NCI-H1105 (cell line): ENCODE results near the gene MAMDC2.
A peak's percentile ranks its signal among the peaks of the same experiment; 100 is the strongest.
"Not testable (repeated sequence)": the region's sequence is repeated elsewhere in the genome, so short reads cannot be mapped to it uniquely, and the experiment has no call there.

ENCODE experiments used
- DNase-seq: peaks from one replicate; lab custom pipeline; 2025; lab: John Stamatoyannopoulos, UW

The MAMDC2 gene

DNA sequence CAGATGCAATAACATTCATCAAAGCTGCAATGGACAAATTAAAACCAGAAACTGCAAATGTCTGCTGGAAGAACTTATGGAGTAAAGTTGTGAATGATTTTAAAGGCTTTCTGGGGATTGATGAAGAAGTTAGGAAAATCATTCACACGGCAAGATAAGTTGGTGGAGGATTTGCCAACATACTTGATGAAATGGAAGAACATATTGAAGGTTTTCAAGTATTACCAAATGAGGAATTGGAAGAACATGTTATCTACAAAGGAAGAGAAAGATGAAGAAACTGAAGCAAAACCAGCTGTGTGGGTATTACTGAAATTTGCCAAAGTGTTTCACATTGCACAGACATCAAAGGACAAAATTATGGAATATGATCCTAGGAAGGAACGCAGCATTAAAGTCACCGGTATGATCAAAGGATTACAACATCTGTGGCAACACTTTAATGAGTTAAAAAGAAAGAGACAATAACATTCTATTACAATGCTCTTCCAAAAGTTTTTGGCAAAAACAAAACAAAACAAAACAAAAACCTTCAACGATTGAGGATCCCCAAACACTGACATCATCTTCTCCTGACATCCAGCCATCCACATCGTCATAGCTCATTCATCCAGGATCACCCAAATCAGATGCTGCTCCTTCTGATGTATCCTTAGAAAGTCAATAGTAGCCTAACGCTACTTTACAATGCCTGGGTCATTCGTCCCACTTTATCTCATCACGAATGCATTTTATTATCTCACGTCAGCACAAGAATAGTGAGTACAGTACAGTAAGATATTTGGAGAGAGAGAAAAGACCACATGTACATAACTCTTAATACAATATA is 153.8 kb downstream of the MAMDC2 start:
- DNase-seq = no peak

DNA sequence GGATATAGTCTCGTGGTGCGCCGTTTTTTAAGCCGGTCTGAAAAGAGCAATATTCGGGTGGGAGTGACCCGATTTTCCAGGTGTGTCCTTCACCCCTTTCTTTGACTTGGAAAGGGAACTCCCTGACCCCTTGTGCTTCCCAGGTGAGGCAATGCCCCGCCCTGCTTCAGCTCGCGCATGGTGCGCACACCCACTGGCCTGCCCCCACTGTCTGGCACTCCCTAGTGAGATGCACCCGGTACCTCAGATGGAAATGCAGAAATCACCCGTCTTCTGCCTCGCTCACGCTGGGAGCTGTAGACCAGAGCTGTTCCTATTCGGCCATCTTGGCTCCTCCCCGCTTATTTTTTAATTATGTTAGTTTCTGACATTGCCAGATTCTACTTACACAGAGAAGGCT is 161.1 kb downstream of the MAMDC2 start:
- not testable (repeated sequence) for DNase-seq

DNA sequence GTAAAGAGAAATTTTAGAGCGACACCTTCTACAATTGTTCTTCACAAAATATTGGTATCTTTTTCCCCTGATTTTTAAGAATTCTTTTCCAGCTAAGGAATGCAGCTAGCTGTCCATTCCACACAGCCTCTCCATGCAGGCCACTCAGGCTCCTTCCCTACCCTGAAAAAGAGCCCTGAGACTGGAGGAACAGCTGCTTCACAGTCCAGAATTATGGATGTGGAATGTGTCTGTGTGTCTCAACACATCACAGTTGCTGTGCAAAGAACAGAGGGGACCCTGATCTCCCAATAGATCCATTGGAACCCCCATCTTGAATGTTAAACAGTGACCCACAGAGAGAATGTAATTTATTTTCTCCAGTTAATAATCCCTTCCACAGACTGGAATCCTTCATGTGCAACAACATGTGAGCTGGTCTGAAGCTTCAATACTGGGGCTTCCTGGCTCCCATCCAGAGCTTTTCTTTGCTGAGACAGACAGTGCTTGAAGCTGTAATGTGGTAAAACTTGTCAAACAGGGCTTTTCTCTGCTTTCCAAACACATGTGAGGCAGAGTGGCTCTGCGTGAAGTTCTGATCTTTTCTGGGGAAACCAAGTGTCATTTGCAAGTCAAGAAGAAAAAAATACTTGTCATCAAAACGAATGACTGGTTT is 161.8 kb downstream of the MAMDC2 start:
- peak; percentile 45 for DNase-seq

DNA sequence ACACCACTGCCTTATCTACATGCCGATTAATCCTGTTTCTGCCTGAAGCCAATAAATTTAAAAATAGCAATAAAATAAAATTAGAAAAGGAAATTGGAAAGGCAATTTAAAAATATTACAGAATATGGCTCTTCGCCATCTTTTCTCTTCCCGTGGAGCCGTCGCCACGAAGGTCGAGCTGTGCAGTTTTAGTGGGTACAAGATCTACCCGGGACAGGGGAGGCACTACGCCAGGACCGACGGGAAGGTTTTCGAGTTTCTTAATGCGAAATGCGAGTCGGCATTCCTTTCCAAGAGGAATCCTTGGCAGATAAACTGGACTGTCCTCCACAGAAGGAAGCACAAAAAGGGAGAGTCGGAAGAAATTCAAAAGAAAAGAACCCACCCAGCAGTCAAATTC is 173.4 kb downstream of the MAMDC2 start:
- no peak for DNase-seq

DNA sequence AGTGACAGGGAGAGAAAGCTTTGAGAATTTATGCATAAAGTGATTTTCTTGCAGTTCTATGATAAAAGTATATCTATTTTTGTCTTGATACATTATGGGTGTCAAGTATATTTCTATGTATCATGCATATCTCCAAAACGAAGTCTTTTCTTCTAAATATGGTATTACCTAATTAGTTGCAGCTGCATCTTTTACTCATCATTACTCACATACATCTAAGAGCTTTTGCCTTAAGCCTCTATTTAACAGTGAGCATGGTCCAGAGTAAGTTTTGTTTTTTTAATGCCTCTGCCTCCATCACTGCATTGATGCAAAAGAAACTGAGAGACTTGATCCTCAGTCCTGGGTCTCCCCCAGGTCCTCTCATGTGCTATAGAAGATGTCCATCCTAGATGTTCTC is 175.1 kb downstream of the MAMDC2 start:
- DNase-seq = no peak

DNA sequence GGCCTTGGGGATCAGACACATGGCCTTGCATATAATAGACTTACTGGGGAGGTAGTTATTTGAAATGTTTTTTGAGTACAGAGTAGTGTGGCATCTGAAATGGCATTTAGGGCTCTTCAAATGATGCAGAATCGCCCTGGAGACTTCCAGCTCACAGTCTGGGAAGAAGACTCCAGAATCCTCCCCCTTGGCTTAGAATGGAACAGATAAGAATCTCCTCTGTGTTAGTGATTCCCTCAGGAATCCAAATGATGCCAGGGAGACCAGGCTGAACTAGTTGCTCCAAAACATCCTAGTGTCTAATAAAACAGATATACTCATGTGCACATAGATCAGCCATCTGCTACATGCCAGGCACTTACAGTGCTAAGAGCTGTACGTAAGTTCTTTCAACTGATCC is 176.6 kb downstream of the MAMDC2 start:
- DNase-seq = no peak

DNA sequence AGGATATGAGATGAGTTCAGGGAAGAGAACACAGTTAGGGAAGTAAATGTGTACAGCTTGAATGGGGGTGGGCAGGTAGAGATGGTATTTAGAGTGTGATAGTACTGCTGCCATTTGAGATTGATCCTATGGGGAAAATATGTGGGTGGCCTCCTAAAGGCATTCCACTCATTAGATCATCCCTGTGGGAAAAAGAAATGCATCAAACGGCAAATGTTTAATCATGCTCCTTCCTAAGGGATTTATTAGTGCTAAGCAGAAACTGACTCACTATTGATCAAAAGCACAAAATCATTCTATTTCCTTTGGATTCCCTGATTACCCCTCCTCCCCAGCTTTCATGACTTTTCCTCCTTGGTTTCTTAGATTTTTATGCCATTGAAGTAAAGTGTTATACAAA is 178.7 kb downstream of the MAMDC2 start:
- no peak for DNase-seq

DNA sequence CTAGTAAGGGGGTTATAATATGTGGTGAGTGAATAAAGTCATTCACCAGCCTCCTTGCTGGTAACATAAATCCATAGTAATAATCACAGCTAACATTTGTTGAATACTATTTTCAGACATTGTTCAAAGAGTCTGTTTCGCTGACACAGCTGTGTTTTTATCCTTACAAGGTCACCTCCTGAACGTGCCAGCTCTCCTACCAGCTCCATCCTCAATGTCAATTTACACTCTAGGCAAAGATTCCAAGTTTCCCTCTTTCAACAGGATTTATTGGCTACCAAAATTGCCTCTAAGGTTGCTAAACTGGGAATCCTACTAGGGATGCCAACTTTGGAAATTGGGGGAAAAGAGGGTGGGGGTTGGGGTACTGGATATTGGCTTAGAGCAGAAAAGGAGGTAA is 184.5 kb downstream of the MAMDC2 start:
- DNase-seq = no peak

DNA sequence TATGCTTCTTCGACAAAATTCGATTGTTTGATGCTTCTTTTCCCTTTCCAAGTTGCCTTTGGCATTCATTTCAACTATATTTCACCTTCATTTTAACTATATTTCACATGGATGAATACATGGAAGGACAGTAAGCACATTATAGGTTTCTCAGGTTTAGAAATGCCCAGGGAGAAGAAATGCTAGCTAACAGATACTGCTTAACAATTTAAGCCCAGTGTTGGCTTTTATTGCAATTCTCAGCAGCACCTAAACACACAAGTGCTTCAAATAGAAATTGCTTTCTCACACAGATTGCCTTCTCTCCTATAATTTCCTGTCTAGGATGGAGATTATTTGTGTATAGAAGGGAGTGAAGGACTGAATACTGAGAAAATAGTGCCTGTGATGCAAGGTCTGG is 185.0 kb downstream of the MAMDC2 start:
- no peak for DNase-seq

DNA sequence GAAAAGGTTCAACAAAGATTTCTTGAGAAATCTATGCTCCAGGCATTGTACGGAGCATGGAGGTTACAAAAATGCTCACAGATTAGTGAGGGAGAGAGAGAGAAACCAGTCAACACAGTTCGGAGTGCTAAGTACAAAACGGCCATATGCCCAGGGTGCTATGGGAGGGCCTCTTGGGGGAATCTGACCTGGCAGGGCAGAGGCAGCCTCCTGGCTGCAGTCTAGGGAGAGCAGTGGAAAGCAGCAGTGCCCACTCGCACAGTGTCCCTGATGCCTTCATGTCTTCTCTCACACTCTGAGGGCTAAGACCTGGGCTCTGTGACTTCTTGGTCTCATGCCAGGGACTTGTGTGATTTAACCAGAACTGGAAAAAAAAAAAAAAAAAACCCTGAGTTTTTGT is 185.4 kb downstream of the MAMDC2 start:
- DNase-seq = no peak

DNA sequence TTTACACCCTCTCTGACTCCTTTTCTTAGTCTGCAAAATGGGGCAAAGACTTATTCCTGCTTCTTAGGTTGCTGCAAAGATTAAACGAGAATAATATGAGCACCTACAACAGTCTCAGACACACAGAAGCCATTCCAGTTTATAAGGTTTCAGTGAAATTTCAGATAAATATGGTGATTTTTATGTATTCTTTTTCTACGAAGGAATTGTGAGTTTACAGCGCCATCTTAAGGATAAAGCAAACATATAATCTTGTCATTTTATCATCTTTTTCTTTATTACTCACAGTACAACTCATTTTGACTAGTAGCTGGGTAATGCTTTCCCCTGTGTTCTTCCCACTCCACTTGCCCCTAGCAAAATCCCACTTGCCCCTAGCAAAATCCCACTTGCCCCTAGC is 185.9 kb downstream of the MAMDC2 start:
- DNase-seq = no peak

DNA sequence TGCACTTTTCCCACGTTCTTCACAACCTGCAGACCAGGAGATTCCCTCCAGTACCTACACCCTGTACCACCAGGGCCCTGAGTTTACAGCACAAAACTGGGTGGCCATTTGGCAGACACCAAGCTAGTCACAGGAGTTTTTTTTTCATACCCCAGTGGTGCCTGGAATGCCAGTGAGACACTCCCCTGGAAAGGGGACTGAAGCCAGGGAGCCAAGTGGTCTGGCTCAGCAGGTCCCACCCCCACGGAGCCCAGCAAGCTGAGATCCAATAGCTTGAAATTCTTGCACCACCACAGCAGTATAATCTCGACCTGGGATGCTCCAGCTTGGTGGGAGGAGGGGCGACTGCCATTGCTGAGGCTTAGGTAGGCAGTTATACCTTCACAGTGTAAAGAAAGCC is 188.8 kb downstream of the MAMDC2 start:
- DNase-seq = no peak

DNA sequence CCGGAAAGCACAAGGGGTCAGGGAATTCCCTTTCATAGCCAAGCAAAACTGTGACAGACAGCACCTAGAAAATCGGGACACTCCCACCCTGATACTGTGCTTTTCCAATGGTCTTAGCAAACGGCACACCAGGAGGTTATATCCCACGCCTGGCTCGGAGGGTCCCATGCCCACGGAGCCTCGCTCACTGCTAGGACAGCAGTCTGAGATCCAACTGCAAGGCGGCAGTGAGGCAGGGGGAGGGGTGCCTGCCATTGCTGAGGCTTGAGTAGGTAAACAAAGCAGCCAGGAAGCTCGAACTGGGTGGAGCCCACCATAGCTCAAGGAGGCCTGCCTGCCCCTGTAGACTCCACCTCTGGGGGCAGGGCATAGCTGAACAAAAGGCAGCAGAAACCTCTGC is 190.6 kb downstream of the MAMDC2 start:
- not testable (repeated sequence) for DNase-seq

DNA sequence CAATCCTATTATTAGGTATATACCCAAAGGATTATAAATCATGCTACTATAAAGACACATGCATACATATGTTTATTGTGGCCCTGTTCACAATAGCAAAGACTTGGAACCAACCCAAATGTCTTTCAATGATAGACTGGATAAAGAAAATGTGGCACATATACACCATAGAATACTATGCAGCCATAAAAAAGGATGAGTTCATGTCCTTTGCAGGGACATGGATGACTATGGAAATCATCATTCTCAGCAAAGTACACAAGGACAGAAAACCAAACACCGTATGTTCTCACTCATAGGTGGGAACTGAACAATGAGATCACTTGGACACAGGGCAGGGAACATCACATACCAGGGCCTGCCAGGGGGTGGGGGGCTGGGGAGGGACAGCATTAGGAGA is 202.3 kb downstream of the MAMDC2 start:
- DNase-seq = not testable (repeated sequence)

DNA sequence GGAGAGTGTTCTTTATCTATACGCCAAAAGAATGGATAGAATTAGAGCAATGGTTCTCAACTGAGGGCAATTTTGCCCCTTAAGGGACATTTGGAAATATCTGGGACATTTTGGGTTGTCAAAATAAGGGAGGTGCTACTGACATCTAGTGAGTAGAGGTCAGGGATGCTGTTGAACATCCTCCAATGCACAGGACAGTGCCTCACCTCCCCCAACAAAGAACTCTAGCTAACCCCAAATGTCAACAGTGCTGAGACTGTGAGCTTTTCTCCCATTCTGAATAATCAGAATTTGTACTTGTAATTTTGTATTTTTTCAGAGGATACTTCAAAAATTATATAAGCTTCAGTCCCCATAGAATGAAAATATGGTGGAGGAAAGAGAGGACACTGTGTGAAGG is 206.6 kb downstream of the MAMDC2 start:
- DNase-seq = no peak

DNA sequence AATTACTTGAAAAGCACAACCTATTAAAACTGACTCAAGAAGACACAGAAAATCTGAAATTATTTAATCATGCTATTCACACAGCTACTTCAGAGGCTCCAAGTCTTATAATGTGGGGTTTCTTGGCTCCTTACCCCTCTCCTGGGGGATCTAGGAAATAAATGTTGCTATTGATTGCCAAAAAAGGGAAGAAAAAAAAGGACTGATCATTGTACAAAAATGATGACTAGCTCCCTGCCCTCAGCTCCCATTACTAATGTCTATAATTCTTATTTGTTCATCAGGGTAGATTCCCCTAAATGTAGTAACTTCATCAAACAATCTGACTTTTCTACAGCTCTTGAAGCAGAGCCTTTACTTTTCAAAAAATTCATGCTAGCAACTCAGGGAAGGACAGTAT is 211.8 kb downstream of the MAMDC2 start:
- DNase-seq = no peak

DNA sequence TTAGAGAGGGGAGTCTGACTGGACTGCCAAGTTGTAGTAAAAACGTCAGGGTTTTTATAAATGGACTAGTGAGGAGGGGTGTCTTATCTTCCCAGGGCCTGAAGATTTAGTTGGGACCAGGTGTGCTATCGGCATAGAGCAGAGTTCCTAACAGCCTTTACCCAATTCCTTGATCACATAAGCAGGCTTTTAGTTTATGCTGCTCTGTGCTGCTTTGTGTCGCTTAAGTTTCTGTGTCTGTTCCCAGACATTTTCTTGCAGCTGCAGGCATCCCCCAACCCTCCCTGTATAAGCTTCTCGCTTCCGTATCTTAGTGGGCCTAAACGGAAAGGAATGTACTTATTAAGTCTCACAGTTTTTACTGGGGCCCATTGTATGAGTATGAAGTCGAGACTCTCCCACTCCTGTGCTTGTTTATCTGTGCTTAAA is 212.5 kb downstream of the MAMDC2 start:
- DNase-seq = no peak

DNA sequence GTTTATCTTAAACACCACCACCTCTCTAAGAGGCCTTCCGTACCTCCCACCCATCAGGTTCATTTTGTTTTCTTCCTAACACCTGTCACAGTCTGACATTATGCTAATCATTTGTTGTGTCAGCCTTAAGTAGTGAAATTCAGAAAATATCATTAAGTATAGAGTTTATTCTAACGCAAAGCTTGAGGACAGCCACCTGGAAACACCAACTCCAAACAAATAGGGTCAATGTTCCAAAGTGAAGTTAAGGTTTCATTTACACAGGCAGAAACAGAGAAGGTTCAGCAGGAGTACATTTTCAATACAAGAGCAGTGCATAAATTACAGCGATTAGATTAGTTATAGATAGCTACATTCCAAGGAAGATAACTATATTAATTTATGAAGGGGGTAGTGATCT is 213.9 kb downstream of the MAMDC2 start:
- no peak for DNase-seq

DNA sequence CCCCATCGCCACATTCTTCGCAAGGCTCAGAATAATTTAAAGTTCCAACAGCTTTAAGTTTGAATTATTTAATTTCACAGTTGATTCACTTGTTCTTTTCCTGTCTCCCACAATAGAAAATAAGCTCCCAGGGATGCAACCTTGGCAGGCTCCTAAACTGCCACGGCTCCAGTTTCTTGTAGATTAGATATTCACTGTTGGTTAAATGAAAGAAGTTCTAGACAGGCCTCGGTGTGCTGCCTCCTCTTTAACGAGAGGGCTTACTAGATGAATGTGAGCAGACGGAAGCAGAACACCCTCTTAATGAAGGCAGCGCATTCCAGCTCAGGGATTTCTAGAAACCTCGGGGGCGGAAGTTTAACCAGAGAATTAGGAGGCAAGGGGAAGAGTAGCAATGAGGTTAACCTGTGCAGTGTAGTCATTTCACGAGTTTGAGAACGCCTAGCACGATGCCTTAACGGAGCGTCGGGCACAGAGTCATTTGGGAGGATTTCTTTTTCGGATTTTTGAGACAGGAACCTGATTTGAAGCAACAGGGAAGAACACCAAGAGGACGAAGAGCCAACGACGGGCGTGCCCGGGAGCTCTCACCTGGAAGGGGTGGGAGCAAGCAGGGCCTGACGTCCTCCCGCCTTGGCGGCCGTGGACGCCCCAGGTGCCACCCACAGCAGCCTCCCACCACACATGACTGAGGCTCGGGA is 214.5 kb downstream of the MAMDC2 start:
- DNase-seq = peak; percentile 67

DNA sequence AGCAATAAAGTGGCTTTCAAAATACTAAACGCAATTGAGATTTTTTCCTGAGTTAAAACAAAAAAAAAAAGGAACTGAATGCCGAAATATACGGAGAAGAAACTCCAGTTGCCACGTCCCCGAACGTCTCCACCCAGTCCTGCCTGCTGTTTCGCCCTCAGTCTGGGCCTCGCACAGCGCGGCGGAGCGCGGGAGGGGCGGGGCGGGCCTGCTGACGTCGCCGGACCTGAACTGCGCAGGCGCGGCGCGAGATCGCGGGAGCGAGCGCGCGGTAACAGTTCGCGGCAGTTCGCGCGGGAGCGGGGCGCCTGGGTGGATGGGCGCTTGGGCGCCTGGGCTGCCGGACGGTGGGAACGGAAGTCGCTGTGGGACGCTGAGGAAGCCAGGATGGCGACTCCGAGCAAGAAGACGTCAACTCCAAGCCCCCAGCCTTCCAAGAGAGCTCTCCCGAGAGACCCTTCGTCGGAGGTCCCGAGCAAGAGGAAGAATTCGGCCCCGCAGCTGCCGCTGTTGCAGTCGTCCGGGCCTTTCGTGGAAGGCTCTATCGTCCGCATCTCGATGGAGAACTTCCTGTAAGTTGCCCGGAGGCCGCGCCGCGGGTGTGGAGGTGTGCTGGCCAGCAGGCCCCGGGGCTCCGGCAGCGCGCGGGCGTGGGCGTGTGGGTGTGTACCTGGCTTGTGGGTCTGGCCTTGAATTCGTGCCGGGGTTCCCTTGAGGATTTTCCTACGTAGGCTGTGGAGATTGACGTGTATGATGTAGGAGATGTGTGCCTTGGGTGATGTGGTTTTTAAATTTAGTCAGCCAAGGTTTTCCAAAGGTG is 215.3 kb downstream of the MAMDC2 start, which contains the start of gene SMC5:
TSS of gene SMC5 (plus strand) at position 287 of the 820 bp plus-strand sequence. CDS start at position 388, 101 bp downstream.
- DNase-seq = peak; percentile 81

DNA sequence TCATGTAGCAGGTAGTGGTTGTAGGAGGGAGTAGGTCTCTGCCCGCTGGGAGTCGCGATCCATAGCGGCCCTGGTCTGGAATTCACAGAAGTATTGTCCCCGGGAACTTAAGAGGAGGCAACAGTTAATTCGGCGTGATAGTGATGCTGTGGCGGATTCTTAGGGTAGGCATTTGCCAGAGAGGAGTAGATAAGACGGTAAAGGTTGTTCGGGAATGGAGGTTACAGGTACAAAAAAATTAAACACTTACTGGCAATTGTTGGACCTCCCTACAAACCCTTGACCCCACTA is 215.8 kb downstream of the MAMDC2 start:
- no peak for DNase-seq

DNA sequence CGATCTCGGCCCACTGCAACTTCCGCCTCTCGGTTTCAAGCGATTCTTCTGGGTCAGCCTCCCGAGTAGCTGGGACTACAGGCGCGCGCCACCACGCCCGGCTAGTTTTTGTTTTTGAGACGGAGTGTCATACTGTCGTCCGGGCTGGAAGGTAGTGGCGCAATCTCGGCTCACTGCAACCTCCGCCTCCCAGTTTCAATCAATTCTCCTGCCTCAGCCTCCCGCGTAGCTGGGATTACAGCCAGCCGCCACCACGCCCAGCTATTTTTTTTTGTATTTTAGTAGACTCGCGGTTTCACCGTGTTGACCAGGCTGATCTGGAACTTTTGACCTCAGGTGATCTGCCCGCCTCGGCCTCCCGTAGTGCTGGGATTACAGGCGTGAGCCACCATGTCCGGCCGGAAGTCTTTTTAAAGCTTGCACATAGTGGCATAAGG is 216.4 kb downstream of the MAMDC2 start:
- no peak for DNase-seq
